Astrocyte (in vitro differentiated cells and primary cell): ENCODE measurements around the gene PLEKHA8.

Experiments
- CTCF ChIP-seq: IDR thresholded peaks from 2 replicates; pipeline ENCODE4 v1.5.1; 2011; ENCODE audit warnings: low read depth, mild to moderate bottlenecking, inconsistent platforms, low read length, moderate library complexity; ENCODE audit not compliant: insufficient read depth
- EZH2 ChIP-seq: IDR thresholded peaks from 2 replicates; pipeline ENCODE4 v1.6.1; 2012; ENCODE audit warnings: mild to moderate bottlenecking, low read length, inconsistent platforms; ENCODE audit not compliant: insufficient read depth

DNA sequence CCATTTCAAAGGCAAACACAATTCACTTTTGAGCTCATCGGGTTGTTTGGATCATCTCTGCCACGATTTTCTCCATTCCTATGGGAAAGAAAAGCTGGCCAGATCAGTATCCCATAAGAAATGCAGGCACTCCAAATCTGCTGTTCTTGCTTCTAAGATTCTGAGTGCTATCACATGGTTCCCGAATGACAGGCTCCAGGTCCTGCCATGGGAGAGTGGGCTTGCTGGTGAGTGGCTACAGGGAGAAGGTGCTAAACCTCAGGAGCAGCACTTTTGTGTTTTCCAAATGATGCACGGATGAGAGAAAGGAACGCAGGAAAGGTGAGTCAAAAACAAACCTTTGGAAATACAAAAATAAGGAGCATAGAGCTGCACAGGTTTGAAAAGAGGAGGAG, 138.6 kb downstream of the PLEKHA8 start:
- TF ChIP-seq CTCF: no peak
- no peak for TF ChIP-seq EZH2
